Central memory CD4-positive, alpha-beta T cell (primary cell): ENCODE measurements around the gene SLC2A11.
"Not testable (repeated sequence)": the region's sequence is repeated elsewhere in the genome, so short reads cannot be mapped to it uniquely, and the experiment has no call there.

Source experiments
- DNase-seq: peaks from one replicate; pipeline ENCODE4 v3.0.0; 2022

SLC2A11 gene

GRCh38 chr22:23910496-23911190, 53.0 kb downstream of the SLC2A11 start:
- DNase-seq, result no peak

- no peak for DNase-seq
Observed at GRCh38 chr22:23911318-23911980, 53.8 kb downstream of the SLC2A11 start.

GRCh38 chr22:23912293-23912903, 54.7 kb downstream of the SLC2A11 start:
- no peak for DNase-seq

- no peak for DNase-seq
Observed at GRCh38 chr22:23913306-23913660, 55.6 kb downstream of the SLC2A11 start.

GRCh38 chr22:23913661-23914353, 56.1 kb downstream of the SLC2A11 start:
- DNase-seq, result peak; percentile 97

GRCh38 chr22:23915290-23915689, 57.6 kb downstream of the SLC2A11 start:
- no peak for DNase-seq

GRCh38 chr22:23920267-23920611, 62.6 kb downstream of the SLC2A11 start:
- DNase-seq, result not testable (repeated sequence)

GRCh38 chr22:23921586-23922201, 64.0 kb downstream of the SLC2A11 start:
- DNase-seq, result not testable (repeated sequence)

- no peak for DNase-seq
Observed at GRCh38 chr22:23922921-23923320, 65.2 kb downstream of the SLC2A11 start.

- no peak for DNase-seq
Observed at GRCh38 chr22:23925020-23925606, 67.4 kb downstream of the SLC2A11 start.

GRCh38 chr22:23926561-23926960, 68.9 kb downstream of the SLC2A11 start:
- no peak for DNase-seq
